ENCODE measurements around the gene ATP5F1E. TPM values are rescaled to one million over a fixed set of nuclear protein-coding genes. Genes with fewer than 3 reads are reported as not detected.

The ATP5F1E gene
- total RNA-seq, 1 experiment from 2014 or later: 41.1 TPM

- ChIA-PET CTCF (no interaction called here), POLR2A (no interaction called here)
- ATAC-seq (no peak), DNase-seq (ENCODE audit: low spot score) (no peak)
- no peak for TF ChIP-seq OVOL2 (CRISPR knock-in tag; IDR thresholded peaks at IDR 0.05; ENCODE audit: borderline replicate concordance)
- TF ChIP-seq ZNF512 (CRISPR knock-in tag; IDR thresholded peaks at IDR 0.05; ENCODE audit: borderline replicate concordance): no peak
- TF ChIP-seq USF2 (CRISPR knock-in tag; IDR thresholded peaks at IDR 0.05): no peak
- TF ChIP-seq RORB (CRISPR knock-in tag; IDR thresholded peaks at IDR 0.05): no peak
- TF ChIP-seq PRRX2 (CRISPR knock-in tag; IDR thresholded peaks at IDR 0.05): no peak
- no peak for TF ChIP-seq SMAD4 (CRISPR knock-in tag; IDR thresholded peaks at IDR 0.05)
- TF ChIP-seq ZBTB43 (CRISPR knock-in tag; IDR thresholded peaks at IDR 0.05): no peak
- TF ChIP-seq NR2C2 (CRISPR knock-in tag; IDR thresholded peaks at IDR 0.05): no peak
- TF ChIP-seq ATF6 (CRISPR knock-in tag; IDR thresholded peaks at IDR 0.05): no peak
- TF ChIP-seq ERG (CRISPR knock-in tag; IDR thresholded peaks at IDR 0.05): no peak
- no peak for TF ChIP-seq ZNF281 (CRISPR knock-in tag; IDR thresholded peaks at IDR 0.05)
- no peaks in the 10 kb centered on the region for H3K9me3 Mint-ChIP-seq
- no peak overlapping the region for H3K27ac Mint-ChIP-seq
- H3K4me1 Mint-ChIP-seq: peaks cover 19% of the 10 kb centered on the region
- no peak overlapping the region for H3K4me3 Mint-ChIP-seq
- peaks cover 54% of the 10 kb centered on the region for H3K36me3 Mint-ChIP-seq
- H3K27me3 Mint-ChIP-seq (ENCODE audit: low read depth): no peaks in the 10 kb centered on the region
These were observed 45.7 kb downstream of the ATP5F1E start for GRCh38 chr20:58986286-58986967.

GRCh38 chr20:58985656-58986055, 46.5 kb downstream of the ATP5F1E start:
- H3K36me3 Mint-ChIP-seq: peaks cover 46% of the 10 kb centered on the region
- H3K27ac Mint-ChIP-seq: no peak overlapping the region
- H3K9me3 Mint-ChIP-seq: no peaks in the 10 kb centered on the region
- ChIA-PET POLR2A (no interaction called here), CTCF (interaction anchor here (1.4 kb wide), 1 partner anchor 12 kb away, joined by 3 read pairs; no protein-coding TSS in a partner anchor)
- DNase-seq (ENCODE audit: low spot score) (no peak), ATAC-seq (no peak)
- peaks cover 19% of the 10 kb centered on the region for H3K4me1 Mint-ChIP-seq
- H3K27me3 Mint-ChIP-seq (ENCODE audit: low read depth): no peaks in the 10 kb centered on the region
- H3K4me3 Mint-ChIP-seq: no peak overlapping the region
- TF ChIP-seq NFYB (CRISPR knock-in tag; conservative IDR thresholded peaks at IDR 0.05; ENCODE audit: low read depth) (no peak), STAT6 (CRISPR knock-in tag; conservative IDR thresholded peaks at IDR 0.05; ENCODE audit: low read depth) (no peak), USF2 (CRISPR knock-in tag; IDR thresholded peaks at IDR 0.05) (no peak), NR3C1 (CRISPR knock-in tag; conservative IDR thresholded peaks at IDR 0.05; ENCODE audit: low read depth) (no peak), USF1 (CRISPR knock-in tag; IDR thresholded peaks at IDR 0.05) (no peak), MAX (CRISPR knock-in tag; IDR thresholded peaks at IDR 0.05) (no peak), ATF6 (CRISPR knock-in tag; IDR thresholded peaks at IDR 0.05) (no peak)
